Measurements from ENCODE around the gene HDAC4.

HDAC4 gene

GRCh38 chr2:239155806-239156480 lies 244.9 kb downstream of the HDAC4 start:
- TF ChIP-seq, protein P1, sequence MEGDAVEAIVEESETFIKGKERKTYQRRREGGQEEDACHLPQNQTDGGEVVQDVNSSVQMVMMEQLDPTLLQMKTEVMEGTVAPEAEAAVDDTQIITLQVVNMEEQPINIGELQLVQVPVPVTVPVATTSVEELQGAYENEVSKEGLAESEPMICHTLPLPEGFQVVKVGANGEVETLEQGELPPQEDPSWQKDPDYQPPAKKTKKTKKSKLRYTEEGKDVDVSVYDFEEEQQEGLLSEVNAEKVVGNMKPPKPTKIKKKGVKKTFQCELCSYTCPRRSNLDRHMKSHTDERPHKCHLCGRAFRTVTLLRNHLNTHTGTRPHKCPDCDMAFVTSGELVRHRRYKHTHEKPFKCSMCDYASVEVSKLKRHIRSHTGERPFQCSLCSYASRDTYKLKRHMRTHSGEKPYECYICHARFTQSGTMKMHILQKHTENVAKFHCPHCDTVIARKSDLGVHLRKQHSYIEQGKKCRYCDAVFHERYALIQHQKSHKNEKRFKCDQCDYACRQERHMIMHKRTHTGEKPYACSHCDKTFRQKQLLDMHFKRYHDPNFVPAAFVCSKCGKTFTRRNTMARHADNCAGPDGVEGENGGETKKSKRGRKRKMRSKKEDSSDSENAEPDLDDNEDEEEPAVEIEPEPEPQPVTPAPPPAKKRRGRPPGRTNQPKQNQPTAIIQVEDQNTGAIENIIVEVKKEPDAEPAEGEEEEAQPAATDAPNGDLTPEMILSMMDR (IDR thresholded peaks at IDR 0.05) = no peak
- TF ChIP-seq ZFX (IDR thresholded peaks at IDR 0.05; ENCODE audit: borderline replicate concordance) = no peak

DNA sequence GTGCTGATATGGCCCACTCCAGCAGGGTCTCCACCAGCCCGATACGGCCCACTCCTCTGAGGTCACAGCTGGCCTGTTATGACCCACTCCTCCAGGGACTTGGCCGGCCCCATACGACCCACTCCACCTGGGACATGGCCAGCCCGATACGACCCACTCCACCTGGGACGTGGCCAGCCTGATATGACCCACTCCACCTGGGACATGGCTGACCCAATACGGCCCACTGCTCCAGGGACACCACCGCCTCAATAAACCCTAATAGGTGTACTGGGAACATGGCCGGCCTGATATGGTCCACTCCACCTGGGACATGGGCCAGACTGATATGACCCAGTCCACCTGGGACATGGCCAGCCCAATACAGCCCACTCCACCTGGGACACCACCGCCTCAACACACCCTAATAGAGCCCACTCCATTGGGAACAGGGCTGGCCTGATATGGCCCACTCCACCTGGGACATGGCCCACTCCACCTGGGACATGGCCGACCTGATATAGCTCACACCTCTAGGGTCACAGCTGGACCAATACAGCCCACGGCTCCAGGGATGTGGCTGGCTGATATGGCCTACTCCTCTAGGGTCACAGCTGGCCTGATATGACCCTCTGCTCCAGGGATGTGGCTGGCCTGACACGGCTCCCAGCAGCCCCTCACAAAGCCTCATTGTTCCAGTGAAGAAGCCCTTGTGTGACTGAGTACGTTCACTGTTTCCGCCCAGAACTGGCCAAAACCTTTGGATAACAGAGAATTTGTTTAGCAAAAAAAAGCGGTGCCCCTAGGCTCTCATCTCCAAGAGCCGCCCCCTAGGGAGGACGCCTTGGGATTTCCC lies 245.6 kb downstream of the HDAC4 start:
- TF ChIP-seq, protein P1 (IDR thresholded peaks at IDR 0.05) = no peak
- TF ChIP-seq ZFX (IDR thresholded peaks at IDR 0.05; ENCODE audit: borderline replicate concordance) = no peak
- H3K27ac ChIP-seq = no peak overlapping the region

More at GRCh38 chr2:239155806-239156480, 244.9 kb downstream of the HDAC4 start:
- no peak overlapping the region for H3K27ac ChIP-seq

DNA sequence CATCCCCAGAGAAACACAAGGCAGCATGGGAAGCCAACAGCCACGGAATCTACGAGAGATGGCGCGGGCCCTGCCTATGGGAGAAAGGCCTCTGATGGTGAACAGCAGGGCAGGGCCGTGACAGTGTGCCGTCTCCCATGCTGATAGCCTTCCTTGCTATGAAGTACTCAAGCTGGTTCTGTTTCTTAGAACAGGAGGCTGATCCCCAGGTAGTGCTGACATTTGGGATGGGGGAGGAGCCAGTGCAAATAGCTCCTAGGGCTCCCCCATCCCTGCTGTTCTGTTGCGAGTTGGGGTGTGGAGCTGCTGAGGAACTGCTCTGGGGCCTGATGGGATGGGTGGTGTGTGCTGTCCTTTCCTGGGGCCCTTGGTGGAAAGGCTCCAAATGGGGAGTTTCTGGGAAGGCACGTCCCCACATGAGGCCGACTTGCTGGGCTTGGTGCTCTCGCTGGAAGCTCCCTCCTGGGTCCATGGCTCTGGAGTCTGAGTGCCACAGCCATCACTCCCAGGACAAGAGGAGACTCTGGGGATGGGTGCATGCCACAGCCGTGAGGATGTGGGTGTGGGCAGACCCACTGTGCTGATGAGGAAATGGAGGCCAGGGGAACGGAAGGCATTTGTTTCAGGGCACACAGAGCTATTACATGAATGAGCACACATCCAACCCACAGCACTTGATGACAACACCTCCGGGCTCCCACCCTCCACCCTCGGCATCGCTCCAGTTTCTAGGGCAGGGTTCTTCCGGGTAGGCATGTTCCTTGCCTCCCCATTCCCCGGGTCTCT lies 246.8 kb downstream of the HDAC4 start:
- TF ChIP-seq, protein P1 (IDR thresholded peaks at IDR 0.05) = no peak
- TF ChIP-seq ZFX (IDR thresholded peaks at IDR 0.05; ENCODE audit: borderline replicate concordance) = no peak
- no peak overlapping the region for H3K27ac ChIP-seq

DNA sequence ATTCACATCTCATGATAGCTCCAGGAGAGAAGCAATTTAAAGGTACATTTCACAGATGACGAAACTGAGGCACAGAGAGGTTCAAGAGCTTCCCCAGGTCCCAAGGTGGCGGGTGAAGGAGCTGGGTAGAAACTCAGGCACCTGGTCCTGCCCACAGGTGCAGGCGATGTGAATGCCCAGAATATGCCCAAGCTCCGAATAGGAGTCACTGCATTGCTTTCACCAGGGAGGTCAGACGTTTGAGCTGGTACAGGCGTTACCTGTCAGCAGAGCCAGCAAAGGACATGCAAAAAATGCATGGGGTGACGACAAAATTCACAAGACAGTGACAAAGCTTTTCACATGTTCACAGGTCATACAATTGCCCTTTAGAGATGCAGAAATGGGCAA lies 247.9 kb downstream of the HDAC4 start:
- no peak for TF ChIP-seq ZFX (IDR thresholded peaks at IDR 0.05; ENCODE audit: borderline replicate concordance)
- TF ChIP-seq, protein P1 (IDR thresholded peaks at IDR 0.05) = no peak
- H3K27ac ChIP-seq = no peak overlapping the region

DNA sequence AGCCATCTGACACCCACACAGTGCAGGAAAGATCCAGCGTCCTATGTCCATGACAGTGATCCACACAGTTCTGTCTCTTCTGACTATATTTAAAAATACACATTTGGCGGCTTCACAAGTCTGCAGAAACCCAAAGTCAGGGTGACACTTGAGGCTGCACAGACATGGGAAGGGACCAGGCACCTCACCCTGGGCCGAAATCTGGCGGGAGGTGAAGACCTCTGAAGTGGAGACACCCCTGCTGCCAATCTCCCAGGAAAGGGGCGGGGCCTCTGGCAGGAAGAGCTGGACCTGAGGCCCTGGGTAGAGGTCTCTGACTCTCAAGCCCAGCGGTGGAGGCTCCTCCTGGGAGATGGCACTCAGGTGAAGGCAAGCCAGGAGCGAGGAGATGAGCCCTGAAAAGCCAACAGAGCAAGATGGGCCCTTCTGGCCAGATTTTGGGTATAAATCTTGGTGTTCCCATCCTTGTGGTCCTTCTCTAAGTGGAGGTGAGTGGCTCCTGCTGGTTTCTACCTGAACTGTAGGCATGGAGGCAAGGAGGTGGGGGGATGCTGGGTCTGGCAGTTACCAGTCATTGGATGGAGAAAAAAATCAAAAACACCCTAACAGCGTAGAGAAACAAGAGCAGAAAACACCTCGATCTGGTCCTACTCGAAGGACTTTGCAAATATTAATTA lies 248.4 kb downstream of the HDAC4 start:
- no peak overlapping the region for H3K27ac ChIP-seq
- no peak for TF ChIP-seq ZFX (IDR thresholded peaks at IDR 0.05; ENCODE audit: borderline replicate concordance)

DNA sequence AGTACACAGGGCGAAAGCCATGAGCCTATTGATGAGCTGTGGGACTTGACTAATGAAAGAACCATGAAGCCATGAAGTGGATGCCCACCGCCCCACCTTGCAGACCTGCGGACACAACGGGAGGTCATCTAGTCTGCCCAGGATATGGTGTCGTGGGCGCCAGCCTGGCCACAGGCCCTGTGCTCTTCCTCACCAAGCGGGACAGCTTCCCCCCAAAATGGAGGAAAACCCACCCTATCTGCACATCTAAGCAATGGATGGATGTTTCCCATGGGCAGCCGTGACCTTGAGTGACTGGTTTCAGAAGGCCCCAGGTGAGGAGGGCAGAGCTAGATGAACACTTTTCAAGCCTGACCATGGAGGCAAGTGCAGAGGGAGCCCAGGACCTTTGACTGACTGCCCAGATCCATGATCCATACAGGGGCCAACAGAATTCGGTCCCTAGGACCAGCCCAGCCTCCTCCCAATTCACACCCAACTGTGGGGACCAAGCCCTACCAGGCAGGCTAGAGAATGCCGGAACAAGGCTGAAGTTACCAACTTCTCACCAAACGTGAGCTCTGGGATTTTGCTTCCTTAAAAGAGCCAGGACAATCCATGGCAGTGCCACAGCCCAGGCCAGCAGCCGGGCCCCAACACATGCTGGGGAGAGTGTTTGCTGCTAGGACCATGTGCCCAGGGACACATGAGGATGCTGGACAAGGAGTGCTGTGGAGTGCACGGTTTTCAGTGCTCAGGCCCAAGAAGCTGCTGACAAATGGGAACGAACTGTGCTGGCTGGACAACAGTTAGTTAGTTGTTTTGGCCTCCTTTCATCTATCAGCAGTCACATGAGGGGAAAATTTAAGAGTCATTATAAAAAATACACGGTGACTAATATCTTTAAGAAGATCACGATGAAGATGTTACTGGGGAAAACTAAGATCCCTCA lies 249.4 kb downstream of the HDAC4 start:
- no peak overlapping the region for H3K27ac ChIP-seq
- no peak for TF ChIP-seq ZFX (IDR thresholded peaks at IDR 0.05; ENCODE audit: borderline replicate concordance)
- TF ChIP-seq, protein P1 (IDR thresholded peaks at IDR 0.05) = no peak

All from 22Rv1 (cell line).